Measurements from ENCODE around the gene TRIM2.
"Not testable (repeated sequence)": the region's sequence is repeated elsewhere in the genome, so short reads cannot be mapped to it uniquely, and the experiment has no call there.

GRCh38 chr4:153165236-153165635 is 39.0 kb upstream of the TRIM2 start:
- TF ChIP-seq EGR1 (IDR thresholded peaks at IDR 0.05; ENCODE audit: low read depth); CTCF (IDR thresholded peaks at IDR 0.05 in 2 of 3, conservative IDR thresholded peaks at IDR 0.05 in 1 of 3; ENCODE audit: borderline replicate concordance in 1 of 3, insufficient read depth in 1 of 3, low read depth in 2 of 3, low read length in 2 of 3); SRF (IDR thresholded peaks at IDR 0.05; ENCODE audit: low read depth); RAD21 (IDR thresholded peaks at IDR 0.05; ENCODE audit: low read depth); SP1 (IDR thresholded peaks at IDR 0.05; ENCODE audit: low read depth); POLR2A (IDR thresholded peaks at IDR 0.05; ENCODE audit: borderline replicate concordance, extremely low read depth, insufficient read depth, insufficient read length); EZH2phosphoT487 (IDR thresholded peaks at IDR 0.05; ENCODE audit: borderline replicate concordance); EZH2 (IDR thresholded peaks at IDR 0.05); POLR2AphosphoS5 (IDR thresholded peaks at IDR 0.05; ENCODE audit: low read depth, low read length); MAX (IDR thresholded peaks at IDR 0.05); CEBPB (IDR thresholded peaks at IDR 0.05; ENCODE audit: low read depth): not testable (repeated sequence)

Measured in HCT116 (cell line).